ENCODE measurements around the gene PDE5A. TPM values are rescaled to one million over a fixed set of nuclear protein-coding genes. Genes with fewer than 3 reads are reported as not detected.

Gene PDE5A
- total RNA-seq, 1 experiment from 2014 or later, result 8.5 TPM

GRCh38 chr4:119672938-119673337 lies 44.3 kb upstream of the PDE5A start:
- Histone ChIP-seq H3K79me2 (ENCODE audit: low read depth) (no peaks in the 10 kb centered on the region), H3F3A (ENCODE audit: insufficient read depth, low read depth) (no peaks in the 10 kb centered on the region), H3K4me2 (no peak overlapping the region), H3K27ac (no peak overlapping the region), H3K27me3 (ENCODE audit: insufficient read depth, low read depth) (no peaks in the 10 kb centered on the region), H3K4me3 (no peak overlapping the region), H2AFZ (no peak overlapping the region), H4K20me1 (ENCODE audit: insufficient read depth) (no peaks in the 10 kb centered on the region), H3K4me1 (replicated peaks; ENCODE audit: insufficient read depth) (no peaks in the 10 kb centered on the region), H3K9me2 (ENCODE audit: insufficient read depth) (no peaks in the 10 kb centered on the region), H3K36me3 (ENCODE audit: low read depth) (no peaks in the 10 kb centered on the region), H3K9me3 (ENCODE audit: insufficient read depth, low read depth) (no peaks in the 10 kb centered on the region)
- intact Hi-C loops (cut with micrococcal nuclease; ENCODE audit: unreplicated experiment), result no loop called here
- no peak for DNase-seq
- no peak for TF ChIP-seq CTCF (conservative IDR thresholded peaks at IDR 0.05)
- no peak for TF ChIP-seq EZH2 (IDR thresholded peaks at IDR 0.05; ENCODE audit: low read depth)
- BruUV-seq (replicated peaks), result no TSS peak
- POLR2A ChIA-PET (ENCODE audit: unreplicated experiment), result no interaction called here
- CTCF ChIA-PET, result no interaction called here

- no peak for DNase-seq
- H3K4me2 ChIP-seq, result no peak overlapping the region
- H3K79me2 ChIP-seq (ENCODE audit: low read depth), result no peaks in the 10 kb centered on the region
- no peaks in the 10 kb centered on the region for H4K20me1 ChIP-seq (ENCODE audit: insufficient read depth)
- H3K4me1 ChIP-seq (replicated peaks; ENCODE audit: insufficient read depth), result no peaks in the 10 kb centered on the region
- H3K4me3 ChIP-seq, result no peak overlapping the region
- no TSS peak for BruUV-seq (replicated peaks)
- no peaks in the 10 kb centered on the region for H3K27me3 ChIP-seq (ENCODE audit: insufficient read depth, low read depth)
- H3K9me3 ChIP-seq (ENCODE audit: insufficient read depth, low read depth), result no peaks in the 10 kb centered on the region
- no peaks in the 10 kb centered on the region for H3F3A ChIP-seq (ENCODE audit: insufficient read depth, low read depth)
- H3K27ac ChIP-seq, result no peak overlapping the region
- no peak for TF ChIP-seq CTCF (conservative IDR thresholded peaks at IDR 0.05)
- no peak for TF ChIP-seq EZH2 (IDR thresholded peaks at IDR 0.05; ENCODE audit: low read depth)
- no peaks in the 10 kb centered on the region for H3K36me3 ChIP-seq (ENCODE audit: low read depth)
- no peaks in the 10 kb centered on the region for H3K9me2 ChIP-seq (ENCODE audit: insufficient read depth)
- H2AFZ ChIP-seq, result no peak overlapping the region
- ChIA-PET POLR2A (ENCODE audit: unreplicated experiment) (no interaction called here), CTCF (no interaction called here)
- intact Hi-C loops (cut with micrococcal nuclease; ENCODE audit: unreplicated experiment), result no loop called here
Measured at GRCh38 chr4:119672086-119672485, 43.5 kb upstream of the PDE5A start.

GRCh38 chr4:119671205-119671604 lies 42.6 kb upstream of the PDE5A start:
- TF ChIP-seq EZH2 (IDR thresholded peaks at IDR 0.05; ENCODE audit: low read depth), result no peak
- H3K4me3 ChIP-seq, result no peak overlapping the region
- CTCF ChIA-PET, result no interaction called here
- no peak overlapping the region for H3K4me2 ChIP-seq
- H3K27me3 ChIP-seq (ENCODE audit: insufficient read depth, low read depth), result no peaks in the 10 kb centered on the region
- no peak overlapping the region for H3K27ac ChIP-seq
- H3K9me2 ChIP-seq (ENCODE audit: insufficient read depth), result no peaks in the 10 kb centered on the region
- no peaks in the 10 kb centered on the region for H4K20me1 ChIP-seq (ENCODE audit: insufficient read depth)
- BruUV-seq (replicated peaks), result no TSS peak
- no peaks in the 10 kb centered on the region for H3K36me3 ChIP-seq (ENCODE audit: low read depth)
- H3K9me3 ChIP-seq (ENCODE audit: insufficient read depth, low read depth), result no peaks in the 10 kb centered on the region
- POLR2A ChIA-PET (ENCODE audit: unreplicated experiment), result no interaction called here
- no peaks in the 10 kb centered on the region for H3K4me1 ChIP-seq (replicated peaks; ENCODE audit: insufficient read depth)
- no peak for DNase-seq
- H3K79me2 ChIP-seq (ENCODE audit: low read depth), result no peaks in the 10 kb centered on the region
- no peaks in the 10 kb centered on the region for H3F3A ChIP-seq (ENCODE audit: insufficient read depth, low read depth)
- no peak overlapping the region for H2AFZ ChIP-seq
- intact Hi-C loops (cut with micrococcal nuclease; ENCODE audit: unreplicated experiment), result no loop called here

GRCh38 chr4:119667802-119668201 lies 39.2 kb upstream of the PDE5A start:
- intact Hi-C loops (cut with micrococcal nuclease; ENCODE audit: unreplicated experiment), result no loop called here
- Histone ChIP-seq H3K9me2 (ENCODE audit: insufficient read depth) (no peaks in the 10 kb centered on the region), H3F3A (ENCODE audit: insufficient read depth, low read depth) (no peaks in the 10 kb centered on the region), H3K9me3 (ENCODE audit: insufficient read depth, low read depth) (no peaks in the 10 kb centered on the region; the same call in 1 of the 2 replicates), H2AFZ (no peak overlapping the region), H3K36me3 (ENCODE audit: low read depth) (no peaks in the 10 kb centered on the region), H4K20me1 (ENCODE audit: insufficient read depth) (no peaks in the 10 kb centered on the region), H3K27ac (no peak overlapping the region), H3K4me1 (replicated peaks; ENCODE audit: insufficient read depth) (no peaks in the 10 kb centered on the region), H3K79me2 (ENCODE audit: low read depth) (no peaks in the 10 kb centered on the region), H3K4me3 (no peak overlapping the region), H3K27me3 (ENCODE audit: insufficient read depth, low read depth) (no peaks in the 10 kb centered on the region), H3K4me2 (no peak overlapping the region)
- CTCF ChIA-PET, result no interaction called here
- BruUV-seq (replicated peaks), result no TSS peak
- no peak for TF ChIP-seq CTCF (conservative IDR thresholded peaks at IDR 0.05)
- no peak for TF ChIP-seq EZH2 (IDR thresholded peaks at IDR 0.05; ENCODE audit: low read depth)
- POLR2A ChIA-PET (ENCODE audit: unreplicated experiment), result no interaction called here
- DNase-seq, result no peak

Measured in PC-9 (cell line).